K562 (cell line): Measurements from ENCODE around the gene ZFYVE21.

Experiments
- ELF4 ChIP-seq: fragments of 450-650 bp; formaldehyde crosslinking; IDR thresholded peaks from 2 replicates; pipeline ENCODE4 v1.4.0; 2022; ENCODE audit warnings: missing genetic modification characterization
- NR3C1 ChIP-seq: sonication (generic); formaldehyde crosslinking; IDR thresholded peaks from 2 replicates; pipeline ENCODE4 v1.8.1; 2022; ENCODE audit warnings: missing genetic modification reagents
- POLR2A ChIP-seq: fragments of 450-650 bp; conservative IDR thresholded peaks from 2 replicates; pipeline ENCODE4 v1.6.1; 2016
- PRPF4 ChIP-seq: fragments of 200-400 bp; formaldehyde crosslinking; IDR thresholded peaks from one replicate; pipeline ENCODE4 v1.6.1; 2017; ENCODE audit warnings: low read length, low read depth, mild to moderate bottlenecking; ENCODE audit not compliant: insufficient read depth, poor library complexity, severe bottlenecking
- REST ChIP-seq, 2 experiments: fragments of 450-650 bp; formaldehyde crosslinking in 1 of 2; IDR thresholded peaks; 2 replicates each; pipeline versions ENCODE4 v1.4.0 to v1.6.1; 2014 to 2020; ENCODE audit warnings: mild to moderate bottlenecking in 2 of 2, borderline replicate concordance in 1 of 2, low read depth in 1 of 2
- RNF219 ChIP-seq: fragments of 250-450 bp; sonication (Bioruptor Pico); IDR thresholded peaks from 2 replicates; pipeline ENCODE4 v1.5.0; 2022; ENCODE audit warnings: mild to moderate bottlenecking
- SREBF1 ChIP-seq: fragments of 150-350 bp; IDR thresholded peaks from 2 replicates; pipeline ENCODE4 v1.6.1; 2014; ENCODE audit warnings: antibody characterized with exemption, low read depth, low read length, borderline replicate concordance
- TAF1 ChIP-seq: IDR thresholded peaks from 2 replicates; pipeline ENCODE4 v1.6.1; 2011; ENCODE audit warnings: mild to moderate bottlenecking, low read length, moderate library complexity; ENCODE audit not compliant: insufficient read depth, control insufficient read depth, severe bottlenecking; ENCODE audit errors: extremely low read depth
- TF ChIP-seq, protein P1 (sequence below): sonication (generic); formaldehyde crosslinking; IDR thresholded peaks from 2 replicates; pipeline ENCODE4 v1.9.0; 2022; ENCODE audit warnings: mild to moderate bottlenecking, missing genetic modification reagents
- TF ChIP-seq, protein P2 (sequence below), 3 experiments: IDR thresholded peaks in 2 of 3; conservative IDR thresholded peaks in 1 of 3; 2 replicates each; pipeline ENCODE4 v1.5.1; 2011 to 2012; ENCODE audit warnings: low read length in 3 of 3, mild to moderate bottlenecking in 3 of 3, control low read depth in 2 of 3, improper control_type of control experiment in 1 of 3, inconsistent platforms in 1 of 3, low read depth in 1 of 3, mixed read lengths in 1 of 3, moderate library complexity in 1 of 3; ENCODE audit not compliant: insufficient read depth in 2 of 3

DNA sequence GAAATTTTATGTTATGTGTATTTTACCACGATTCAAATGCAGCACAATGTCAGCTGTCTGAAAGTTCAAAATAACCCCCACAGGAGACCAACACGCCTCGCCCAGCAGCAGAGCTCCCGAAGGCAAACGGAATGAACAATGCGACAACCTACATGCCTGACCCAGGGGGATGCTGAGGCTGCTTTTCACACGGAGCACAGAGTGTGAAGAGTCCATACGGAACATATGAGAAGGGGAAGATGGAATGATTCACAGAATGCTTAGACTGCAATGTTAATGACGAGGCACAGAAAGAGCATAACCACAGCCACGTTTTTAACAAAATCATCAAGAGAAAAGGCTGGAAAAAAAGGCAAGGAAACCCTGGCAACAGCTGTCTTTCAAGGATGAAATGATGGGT is 22.6 kb downstream of the ZFYVE21 start:
- TF ChIP-seq PRPF4 (no peak), POLR2A (no peak), NR3C1 (CRISPR knock-in tag) (no peak), SREBF1 (no peak), RNF219 (CRISPR knock-in tag) (no peak), ELF4 (CRISPR knock-in tag) (no peak), REST (IDR thresholded peaks at IDR 0.05; ENCODE audit: borderline replicate concordance) (no peak), REST (CRISPR knock-in tag; IDR thresholded peaks at IDR 0.05; ENCODE audit: low read depth) (no peak), TAF1 (no peak)
- TF ChIP-seq, protein P1, sequence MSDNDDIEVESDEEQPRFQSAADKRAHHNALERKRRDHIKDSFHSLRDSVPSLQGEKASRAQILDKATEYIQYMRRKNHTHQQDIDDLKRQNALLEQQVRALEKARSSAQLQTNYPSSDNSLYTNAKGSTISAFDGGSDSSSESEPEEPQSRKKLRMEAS (CRISPR knock-in tag), result no peak
- TF ChIP-seq, protein P2, sequence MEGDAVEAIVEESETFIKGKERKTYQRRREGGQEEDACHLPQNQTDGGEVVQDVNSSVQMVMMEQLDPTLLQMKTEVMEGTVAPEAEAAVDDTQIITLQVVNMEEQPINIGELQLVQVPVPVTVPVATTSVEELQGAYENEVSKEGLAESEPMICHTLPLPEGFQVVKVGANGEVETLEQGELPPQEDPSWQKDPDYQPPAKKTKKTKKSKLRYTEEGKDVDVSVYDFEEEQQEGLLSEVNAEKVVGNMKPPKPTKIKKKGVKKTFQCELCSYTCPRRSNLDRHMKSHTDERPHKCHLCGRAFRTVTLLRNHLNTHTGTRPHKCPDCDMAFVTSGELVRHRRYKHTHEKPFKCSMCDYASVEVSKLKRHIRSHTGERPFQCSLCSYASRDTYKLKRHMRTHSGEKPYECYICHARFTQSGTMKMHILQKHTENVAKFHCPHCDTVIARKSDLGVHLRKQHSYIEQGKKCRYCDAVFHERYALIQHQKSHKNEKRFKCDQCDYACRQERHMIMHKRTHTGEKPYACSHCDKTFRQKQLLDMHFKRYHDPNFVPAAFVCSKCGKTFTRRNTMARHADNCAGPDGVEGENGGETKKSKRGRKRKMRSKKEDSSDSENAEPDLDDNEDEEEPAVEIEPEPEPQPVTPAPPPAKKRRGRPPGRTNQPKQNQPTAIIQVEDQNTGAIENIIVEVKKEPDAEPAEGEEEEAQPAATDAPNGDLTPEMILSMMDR (IDR thresholded peaks at IDR 0.05 in 2 of 3, conservative IDR thresholded peaks at IDR 0.05 in 1 of 3; ENCODE audit: insufficient read depth in 2 of 3, low read depth in 1 of 3, low read length in 3 of 3), result no peak
